A204.1 (cell line): ENCODE measurements around the gene SPEM1.
"Not testable (repeated sequence)": the region's sequence is repeated elsewhere in the genome, so short reads cannot be mapped to it uniquely, and the experiment has no call there.

Experiments
- FAIRE-seq: peaks from 2 replicates; lab custom pipeline; 2012; peaks lifted over from hg19 to GRCh38; lab: Jason Lieb, UNC

SPEM1 gene

DNA sequence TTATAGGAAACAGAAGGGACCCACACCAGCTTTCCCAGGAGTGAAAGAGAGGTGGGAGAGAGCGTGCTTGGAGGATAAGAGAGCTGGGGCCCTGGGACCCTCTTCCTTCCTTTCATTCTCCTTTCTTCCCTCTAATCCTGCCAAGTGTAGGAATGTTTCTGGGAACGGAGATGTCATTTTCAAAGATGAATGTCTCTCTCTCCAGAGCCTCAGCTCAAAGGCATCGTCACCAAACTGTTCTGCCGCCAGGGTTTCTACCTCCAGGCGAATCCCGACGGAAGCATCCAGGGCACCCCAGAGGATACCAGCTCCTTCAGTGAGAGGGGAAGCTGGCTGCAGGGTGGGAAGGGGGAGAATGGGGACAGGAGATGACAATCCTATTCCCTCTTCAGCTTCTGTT lies 21.1 kb downstream of the SPEM1 start:
- FAIRE-seq = no peak

DNA sequence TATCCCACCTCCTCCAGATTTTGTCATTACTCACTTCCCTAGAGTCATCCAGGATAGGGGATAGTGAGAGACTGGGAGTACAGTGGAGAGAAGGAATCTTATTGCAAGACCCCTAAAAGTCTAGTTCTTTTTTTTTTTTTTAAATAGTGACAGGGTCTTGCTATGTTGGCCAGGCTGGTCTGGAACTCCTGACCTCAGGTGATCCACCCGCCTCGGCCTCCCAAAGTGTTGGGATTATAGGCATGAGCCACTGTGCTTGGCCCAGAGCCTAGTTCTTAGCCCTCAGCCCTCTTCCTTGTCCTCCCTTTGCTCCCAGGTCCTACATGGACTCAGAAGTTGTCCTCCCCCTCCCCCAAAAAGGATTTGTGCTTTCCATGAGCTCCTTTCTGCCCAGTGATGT lies 22.0 kb downstream of the SPEM1 start:
- no peak for FAIRE-seq

DNA sequence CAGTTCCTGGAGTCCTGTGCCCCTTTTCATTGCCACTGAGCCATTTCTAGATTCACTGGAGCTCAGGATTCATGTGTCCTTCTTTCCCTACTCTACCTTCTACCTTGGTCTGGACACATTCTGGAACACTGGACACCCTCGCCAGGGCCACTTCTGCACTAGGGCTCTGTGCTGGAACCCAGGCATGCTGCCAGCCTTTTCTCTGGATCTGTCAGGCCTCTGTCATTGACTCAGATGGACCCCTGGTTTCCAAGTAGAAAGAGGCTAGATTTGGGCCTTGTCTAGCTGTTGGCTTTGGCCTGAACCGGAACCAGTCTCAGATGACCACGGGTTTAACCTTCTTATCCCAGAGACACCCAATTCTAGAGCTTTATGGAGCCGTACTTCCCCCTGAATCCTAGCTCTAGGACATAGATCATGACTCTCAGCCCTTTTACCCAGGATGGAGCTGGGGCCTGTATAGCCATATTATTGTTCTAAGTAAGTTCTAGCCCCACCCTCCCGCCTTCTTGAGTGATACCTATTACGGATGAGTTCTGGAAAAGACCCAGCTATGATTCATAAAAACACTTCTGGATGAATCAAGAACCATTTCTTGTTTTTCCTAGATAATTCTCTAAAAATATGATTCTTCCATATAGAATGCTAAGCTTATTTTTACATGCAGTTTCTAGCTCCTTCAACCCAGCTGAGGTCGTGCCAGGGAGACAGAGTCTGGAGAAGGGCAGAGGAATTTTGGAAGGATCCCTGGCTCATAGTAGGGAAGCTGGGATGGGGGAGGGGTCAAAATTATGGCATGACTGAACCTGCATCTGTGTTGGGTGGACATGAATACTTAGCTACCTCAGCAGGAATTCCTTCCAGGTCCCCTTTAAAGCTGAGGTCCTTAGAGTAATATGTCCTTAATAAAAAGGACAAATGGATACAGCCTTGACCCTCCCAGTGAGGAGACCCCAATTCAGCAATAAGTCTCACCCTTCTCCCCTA lies 23.7 kb downstream of the SPEM1 start:
- FAIRE-seq = no peak

DNA sequence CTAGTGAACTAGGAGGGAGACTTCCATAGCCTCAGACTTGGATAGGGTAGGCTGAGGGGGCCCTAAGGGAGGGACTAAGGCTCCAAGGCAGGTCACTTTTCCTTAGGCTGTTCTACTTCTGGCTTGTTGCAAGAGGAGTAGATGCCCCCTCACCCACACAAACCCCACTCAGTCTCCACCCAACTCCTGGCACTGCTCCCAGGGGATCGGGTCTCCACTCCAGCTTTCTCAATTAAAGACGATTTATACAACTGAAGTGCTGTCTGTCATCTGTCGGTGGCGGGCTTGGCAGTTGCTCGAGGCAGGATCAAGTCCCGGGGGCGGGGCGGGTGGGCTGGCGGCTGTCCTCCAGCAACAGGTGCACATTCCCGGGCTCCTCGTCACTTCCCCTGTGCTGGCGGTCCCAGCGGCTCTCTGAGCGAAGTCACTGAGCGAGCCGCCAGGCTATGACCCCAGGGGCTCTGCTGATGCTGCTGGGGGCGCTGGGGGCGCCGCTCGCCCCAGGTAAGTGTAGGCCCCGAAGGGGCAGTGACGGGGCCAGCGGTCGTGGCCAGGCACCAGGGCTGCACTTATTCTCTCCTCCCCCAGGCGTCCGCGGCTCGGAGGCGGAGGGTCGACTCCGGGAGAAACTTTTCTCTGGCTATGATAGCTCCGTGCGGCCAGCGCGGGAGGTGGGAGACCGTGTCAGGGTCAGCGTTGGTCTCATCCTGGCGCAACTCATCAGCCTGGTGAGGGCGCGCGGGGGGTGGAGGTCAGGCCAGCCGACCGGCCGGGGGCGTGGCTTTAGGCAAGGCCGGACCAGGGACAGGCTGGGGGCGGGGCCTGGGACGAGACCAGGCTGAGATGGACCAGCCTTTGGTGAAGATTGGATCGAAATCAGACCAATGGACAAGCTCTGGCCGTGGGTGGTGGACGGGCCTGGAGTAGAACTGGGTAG lies 24.8 kb downstream of the SPEM1 start, which contains the start of gene CHRNB1:
CHRNB1 (plus strand) TSS at position 380 of the 937 bp plus-strand sequence; CDS start at position 447, 67 bp downstream.
- no peak for FAIRE-seq

DNA sequence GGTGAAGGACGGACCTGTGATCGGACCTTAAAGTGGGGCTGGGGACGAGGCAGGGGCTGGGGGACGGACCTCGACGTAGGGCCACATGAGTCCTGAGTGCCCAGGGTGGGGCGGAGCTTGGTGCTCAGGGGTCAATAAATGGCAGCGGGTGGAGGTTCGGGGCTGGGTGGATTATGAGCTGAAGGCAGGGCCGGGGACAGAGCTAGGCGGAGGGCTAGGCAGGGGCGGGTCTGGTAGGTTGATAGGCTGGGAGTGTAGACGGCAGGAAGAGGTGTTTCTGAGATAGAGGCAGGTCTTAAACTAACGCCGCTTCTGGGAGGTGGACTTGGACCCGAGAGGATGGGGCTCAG lies 25.5 kb downstream of the SPEM1 start:
- no peak for FAIRE-seq

DNA sequence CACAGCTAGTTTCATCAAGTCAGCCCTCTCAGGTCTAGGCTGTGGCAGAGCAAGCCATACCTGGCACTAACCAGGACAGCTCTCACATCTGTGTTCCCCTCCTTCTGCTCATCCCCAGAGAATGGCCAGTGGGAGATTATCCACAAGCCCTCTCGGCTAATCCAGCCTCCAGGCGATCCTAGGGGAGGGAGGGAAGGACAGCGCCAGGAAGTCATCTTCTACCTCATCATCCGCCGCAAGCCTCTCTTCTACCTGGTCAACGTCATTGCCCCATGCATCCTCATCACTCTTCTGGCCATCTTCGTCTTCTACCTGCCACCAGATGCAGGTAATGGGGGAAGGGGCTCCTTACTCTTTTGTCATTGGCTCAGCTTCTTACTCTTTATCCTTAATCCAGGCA lies 28.3 kb downstream of the SPEM1 start:
- no peak for FAIRE-seq

DNA sequence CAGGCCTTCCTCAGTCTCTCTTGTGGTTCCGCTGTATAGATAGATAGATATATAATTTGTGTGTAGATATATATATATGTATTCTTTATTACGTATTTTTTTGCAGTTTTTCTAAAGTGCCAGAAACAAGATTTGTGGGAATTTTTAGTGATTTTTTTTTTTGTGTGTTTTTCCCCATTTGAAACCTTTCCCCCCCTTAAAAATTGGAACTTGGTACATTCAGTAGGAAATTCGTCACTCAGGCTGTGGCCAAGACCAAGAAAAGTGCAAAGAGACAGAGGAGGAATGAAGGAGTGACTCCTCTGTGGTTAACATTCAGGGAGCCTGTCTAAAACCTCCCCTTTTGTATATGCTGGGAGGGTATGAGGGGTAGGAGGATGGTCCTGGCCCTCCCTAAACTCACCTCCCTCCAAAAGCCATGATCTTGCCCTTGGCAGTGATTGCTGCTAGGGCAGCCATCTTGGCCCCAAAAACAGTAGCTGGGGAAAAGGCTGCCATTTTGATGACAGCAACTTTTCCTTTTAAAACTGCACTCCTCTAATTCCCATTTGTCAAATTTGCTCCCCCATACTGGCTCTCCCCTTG lies 39.9 kb downstream of the SPEM1 start:
- no peak for FAIRE-seq

DNA sequence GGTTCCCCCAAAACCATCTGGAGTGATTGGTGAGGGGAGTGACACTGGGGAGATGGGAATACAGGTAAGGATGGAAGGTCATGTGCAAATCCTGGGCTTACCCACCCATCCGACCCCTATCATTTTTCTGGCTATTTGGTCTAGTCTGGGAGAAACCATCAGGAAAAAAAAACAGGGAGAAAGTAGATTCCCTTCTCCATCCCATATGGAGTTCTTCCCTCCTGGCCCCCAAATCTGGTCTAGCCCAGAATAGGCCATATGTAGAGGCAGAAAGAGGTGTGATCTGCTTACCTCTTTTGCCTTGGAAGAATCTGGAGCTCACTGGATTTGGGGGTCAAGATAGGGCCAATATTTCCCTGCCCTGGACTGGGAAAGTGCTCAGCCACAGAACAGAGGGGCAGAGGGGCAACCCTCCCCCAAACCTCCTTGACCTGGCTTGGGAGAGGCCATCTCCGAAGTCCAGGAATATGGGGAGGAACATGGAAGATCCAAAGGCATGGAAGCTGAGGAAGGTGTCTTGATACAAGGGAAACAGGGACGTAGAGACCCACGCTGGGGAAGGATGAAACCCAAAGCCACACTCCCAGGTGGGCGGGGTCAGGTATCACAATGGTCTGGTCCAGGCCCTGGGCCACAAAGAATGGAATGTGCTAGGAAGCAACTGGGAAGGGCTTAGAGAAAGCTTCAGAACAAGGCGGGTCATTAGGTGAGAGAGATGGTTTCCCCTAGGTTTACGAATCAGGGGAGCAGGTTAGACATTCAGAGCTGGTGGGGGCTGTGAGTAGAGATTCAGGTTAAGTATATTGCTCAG lies 40.9 kb downstream of the SPEM1 start:
- FAIRE-seq = no peak

DNA sequence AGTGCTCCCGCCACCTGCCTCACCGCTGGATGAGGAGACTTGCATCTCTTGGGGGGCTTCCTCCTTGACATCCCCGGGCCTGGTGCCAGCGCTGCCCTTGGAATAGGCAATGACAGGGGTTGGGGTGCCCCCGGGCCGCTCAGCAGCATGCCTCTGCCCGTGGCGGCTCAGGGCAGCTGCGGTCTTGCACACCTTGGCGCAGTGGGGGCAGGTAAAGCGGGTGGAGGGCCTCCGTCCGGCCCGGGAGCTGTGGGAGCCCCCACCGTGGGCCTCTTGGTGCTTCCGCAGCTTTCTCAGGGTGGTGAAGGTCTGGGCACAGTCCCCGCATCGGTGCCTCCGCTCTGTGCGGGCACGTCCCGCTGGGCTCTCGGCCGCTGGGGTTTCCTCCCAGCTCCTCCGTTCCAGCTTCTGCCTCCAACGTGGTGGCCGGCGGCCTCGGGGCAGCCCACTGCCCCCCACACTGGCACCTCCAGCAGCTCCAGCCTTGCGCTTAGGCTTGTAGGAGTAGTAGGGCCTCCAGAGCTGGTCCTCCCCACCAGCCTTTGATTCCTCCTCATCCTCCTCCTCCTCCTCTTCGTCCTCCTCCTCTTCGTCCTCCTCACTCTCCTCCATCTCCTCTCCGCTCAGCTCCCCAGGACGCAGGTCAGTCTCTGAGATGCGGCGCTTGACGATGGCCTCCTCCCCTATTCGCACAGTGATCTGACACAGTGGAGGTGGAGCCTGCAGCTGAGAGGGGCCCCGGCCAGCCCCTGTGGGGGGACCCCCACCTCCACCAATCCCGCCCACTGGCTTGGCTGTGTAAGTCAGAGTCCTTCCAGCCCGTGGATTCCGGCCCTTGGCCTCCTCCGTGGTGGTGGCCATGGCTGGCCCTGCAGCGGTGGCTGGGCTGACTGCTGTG lies 42.6 kb downstream of the SPEM1 start:
- FAIRE-seq = no peak

DNA sequence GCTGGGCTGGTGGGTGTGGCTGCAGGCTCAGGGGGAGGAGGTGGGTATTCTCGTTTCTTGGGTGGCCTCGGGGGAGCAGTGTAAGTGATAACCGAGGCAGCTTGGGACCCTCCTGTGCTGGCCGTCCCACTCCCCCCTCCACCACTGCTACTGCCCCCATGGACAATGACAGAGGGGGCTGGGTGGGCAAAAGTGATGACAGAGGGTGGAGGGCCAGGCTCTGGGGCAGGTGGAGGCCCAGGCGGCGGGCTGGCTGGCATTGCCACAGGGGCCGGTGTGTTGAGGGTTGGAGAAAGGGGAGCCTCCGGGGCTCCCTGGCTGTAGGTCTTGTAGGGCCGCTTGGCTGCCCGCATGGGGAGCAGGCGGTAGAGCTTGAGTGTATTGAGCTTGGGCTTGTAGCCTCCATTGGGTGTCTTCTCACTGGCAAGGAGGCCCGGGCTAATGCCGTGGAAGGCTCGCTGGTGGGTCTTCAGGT lies 43.3 kb downstream of the SPEM1 start:
- FAIRE-seq = no peak

DNA sequence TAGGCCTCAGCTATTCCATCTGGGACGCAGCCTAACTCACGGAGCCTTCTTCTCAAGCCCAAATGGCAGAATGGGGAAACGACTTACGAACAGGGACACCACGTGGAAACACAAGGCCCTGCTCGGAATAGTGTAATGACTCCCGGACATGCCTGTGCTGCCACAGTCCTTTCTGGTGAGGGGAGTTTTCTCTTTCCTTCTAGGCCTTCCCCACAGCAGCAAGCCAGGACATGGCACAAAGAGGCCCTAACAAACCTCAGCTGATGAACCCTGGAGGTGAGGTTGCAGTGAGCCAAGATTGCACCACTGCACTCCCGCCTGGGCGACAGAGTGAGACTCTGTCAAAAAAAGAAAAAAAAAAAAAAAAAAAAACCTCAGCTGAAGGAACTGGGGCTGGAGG lies 44.0 kb downstream of the SPEM1 start:
- FAIRE-seq = no peak

DNA sequence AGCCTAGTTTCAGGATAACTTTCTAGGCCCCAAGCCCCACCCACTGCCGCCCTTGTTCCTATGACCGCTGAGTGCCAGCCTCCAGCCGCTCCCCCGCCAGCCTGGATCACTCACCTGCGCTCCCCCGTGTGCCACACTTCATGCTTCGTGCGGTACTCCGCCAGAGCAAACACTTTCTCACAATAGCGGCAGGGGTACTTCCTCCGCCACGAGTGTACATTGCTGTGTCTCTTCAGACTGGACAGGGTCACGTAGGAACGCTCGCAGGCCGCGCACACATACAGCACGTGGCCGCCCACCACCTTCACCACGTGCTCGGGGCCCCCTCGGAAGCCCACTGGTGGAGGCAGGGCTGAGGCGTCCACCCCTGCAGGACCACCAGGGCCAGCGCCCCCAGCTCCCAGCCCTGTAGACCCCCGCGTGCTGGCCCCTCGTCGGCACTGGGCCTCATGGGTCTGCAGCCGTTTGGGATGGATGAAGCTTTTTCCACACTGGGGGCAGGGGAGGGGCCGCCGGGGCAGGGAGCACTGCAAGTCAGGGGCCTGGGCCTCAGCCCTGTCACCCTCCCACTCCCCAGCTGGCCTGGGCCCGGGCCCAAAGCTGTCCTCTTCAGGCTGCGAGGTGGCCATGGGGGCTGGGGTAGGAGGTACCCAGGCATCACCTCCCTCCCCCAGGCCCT lies 45.6 kb downstream of the SPEM1 start:
- no peak for FAIRE-seq

DNA sequence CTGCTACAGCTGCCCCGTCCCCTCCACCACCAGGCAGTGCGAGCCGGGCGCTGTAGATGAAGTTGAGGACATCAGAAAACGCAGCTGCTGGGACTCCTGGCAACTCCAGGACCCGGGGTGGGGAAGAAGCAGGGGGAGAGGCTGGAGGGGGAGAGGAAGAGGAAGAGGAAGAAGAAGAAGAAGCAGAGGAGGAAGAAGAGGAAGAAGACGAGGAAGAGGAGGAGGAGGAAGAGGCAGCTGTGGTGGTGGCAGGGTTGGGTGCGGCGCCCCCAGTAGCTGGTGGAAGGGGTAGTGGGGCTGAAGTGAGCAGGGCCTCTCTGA lies 46.2 kb downstream of the SPEM1 start:
- no peak for FAIRE-seq

DNA sequence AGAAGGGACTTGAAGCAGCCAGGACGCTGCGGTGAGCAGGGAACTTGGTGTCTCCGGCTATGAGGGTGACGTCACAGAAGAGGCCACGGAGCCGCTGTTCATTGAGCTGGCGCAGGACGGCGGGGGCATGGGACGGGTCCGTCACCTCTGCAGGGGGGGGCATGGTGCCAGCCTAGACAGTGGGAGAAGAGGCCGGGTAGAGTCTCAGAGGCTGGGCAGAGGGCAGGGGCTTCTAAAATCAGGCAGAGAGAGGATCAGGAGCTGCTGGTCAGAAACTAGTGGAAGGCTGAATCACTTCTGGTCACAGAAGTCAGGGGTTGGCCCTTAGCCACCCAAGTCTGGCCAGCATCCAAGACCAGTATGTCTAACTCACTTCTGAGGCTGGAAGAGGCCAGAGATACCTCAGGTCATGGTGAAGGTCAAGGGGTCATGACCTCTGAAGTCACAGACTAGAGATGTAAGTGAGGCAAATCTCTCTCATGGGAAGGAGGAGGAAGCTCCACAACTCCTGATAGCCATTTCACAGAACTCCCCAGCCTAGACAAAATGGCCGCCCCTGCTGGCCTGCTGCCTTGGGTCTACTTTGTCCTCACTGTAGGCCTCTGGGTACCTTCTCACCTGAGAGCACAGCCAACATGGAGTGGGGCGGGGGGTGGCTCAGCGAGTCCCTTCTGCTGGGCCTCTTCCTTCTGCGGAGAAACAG lies 46.7 kb downstream of the SPEM1 start:
- FAIRE-seq = no peak

DNA sequence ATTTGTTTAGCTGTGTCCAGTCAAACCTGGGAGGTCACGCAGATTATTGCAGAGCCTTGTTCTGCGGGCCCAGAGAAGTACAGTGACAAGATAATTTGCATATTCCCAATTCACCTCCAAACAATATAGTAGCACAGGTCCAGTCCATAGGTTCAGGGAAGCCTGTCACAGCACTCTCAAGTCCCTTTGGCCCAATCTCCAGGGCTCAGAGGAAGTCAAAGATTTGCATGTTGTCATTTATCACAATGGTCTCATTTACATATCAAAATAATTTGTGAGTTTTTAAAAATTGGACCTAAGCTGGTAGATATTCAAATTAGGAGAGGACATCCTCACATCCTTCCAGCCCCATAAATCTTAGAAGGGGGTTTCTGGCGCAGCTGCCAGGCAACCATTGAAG lies 47.4 kb downstream of the SPEM1 start:
- no peak for FAIRE-seq

DNA sequence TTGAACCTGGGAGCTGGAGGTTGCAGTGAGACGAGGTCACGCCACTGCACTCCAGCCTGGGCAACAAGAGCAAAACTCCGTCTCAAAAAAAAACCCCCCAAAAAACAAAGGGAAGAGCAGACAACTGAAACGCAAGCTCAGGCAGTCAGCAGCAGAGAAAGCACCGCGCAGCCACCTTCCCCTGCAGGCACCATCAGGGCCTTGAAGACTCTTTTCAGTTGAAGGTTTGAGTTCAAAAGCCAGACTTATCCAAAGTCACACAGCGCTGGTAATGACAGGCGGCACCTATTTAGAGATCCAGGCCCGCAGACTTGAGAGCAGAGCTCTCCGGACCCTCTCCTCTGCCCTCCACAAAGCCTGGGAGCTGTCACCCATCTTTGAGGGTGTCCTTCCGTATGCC lies 48.2 kb downstream of the SPEM1 start:
- FAIRE-seq = no peak

DNA sequence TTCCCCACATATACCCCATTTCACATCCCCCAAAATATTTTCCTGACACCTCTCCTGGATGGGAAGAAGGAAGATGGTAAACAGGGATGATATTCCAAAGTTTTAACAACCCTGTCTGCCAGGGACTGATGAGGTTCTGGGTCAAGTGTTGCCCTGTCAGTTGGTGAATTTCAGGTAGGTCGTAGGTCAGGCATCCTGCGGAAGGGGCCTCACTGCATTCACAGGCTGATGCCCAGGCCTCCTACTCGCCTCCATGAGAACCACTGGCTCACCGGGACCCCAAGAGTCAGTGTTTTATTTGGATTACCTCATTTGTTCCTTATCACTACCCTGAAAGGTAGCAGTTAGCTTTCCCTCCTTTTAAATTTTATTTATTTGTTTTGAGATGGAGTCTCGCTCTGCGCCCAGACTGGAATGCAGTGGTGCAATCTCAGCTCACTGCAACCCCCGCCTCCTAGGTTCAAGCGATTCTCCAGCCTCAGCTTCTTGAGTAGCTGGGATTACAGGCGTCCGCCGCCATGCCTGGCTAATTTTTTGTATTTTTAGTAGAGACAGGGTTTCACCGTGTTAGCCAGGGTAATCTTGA lies 48.8 kb downstream of the SPEM1 start:
- FAIRE-seq = no peak

DNA sequence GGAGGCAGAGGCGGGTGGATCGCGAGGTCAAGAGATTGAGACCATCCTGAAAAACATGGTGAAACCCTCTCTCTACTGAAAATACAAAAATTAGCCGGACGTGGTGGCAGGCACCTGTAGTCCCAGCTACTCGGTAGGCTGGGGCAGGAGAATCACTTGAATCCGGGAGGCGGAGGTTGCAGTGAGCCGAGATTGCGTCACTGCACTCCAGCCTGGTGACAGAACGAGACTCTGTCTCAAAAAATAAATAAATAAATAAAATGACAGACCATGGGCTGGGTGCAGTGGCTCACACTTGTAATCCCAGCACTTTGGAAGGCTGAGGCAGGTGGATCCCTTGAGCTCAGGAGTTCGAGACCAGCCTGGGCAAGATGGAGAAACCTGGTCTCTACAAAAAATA lies 49.7 kb downstream of the SPEM1 start:
- not testable (repeated sequence) for FAIRE-seq

DNA sequence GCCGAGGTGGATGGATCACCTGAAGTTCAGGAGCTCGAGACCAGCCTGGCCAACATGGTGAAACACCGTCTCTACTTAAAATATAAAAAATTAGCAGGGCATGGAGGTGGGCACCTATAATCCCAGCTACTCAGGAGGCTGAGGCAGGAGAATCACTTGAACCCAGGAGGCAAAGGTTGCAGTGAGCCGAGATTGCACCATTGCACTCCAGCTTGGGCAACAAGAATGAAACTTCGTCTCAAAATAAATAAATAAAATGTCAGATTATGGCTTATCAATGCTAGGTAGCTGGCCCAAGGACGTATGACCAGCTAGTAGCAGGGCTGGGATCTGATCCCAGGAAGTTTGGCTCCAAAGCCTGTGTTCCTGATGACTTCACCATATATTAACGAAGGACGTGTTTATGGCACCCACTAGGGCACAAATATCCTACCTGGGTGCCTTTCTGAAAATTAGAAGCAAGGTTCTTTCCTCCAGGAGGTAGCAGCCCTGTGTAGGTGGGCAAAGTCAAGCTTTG lies 50.4 kb downstream of the SPEM1 start:
- not testable (repeated sequence) for FAIRE-seq
